Right lobe of liver (tissue), 4 donors: Measurements from ENCODE around the gene NPAS1.

Experiments used
- POLR2A ChIP-seq: fragments of 450-650 bp; IDR thresholded peaks from one replicate; pipeline ENCODE4 v1.6.1; 2017; ENCODE audit warnings: antibody characterized with exemption, mild to moderate bottlenecking
- TF ChIP-seq, protein P1 (sequence below), 4 donors: fragments of 200-600 bp in 3 of 4; fragments of 450-650 bp in 1 of 4; IDR thresholded peaks; one replicate each; pipeline versions ENCODE4 v1.5.1 to v1.8.0; 2016 to 2022; ENCODE audit warnings: antibody characterized with exemption in 4 of 4, mild to moderate bottlenecking in 2 of 4
- donor health status: DM: no; HTN: no; CAD: no.
- donor health status: DM: no; HTN: no; CAD: no.
- donor health status: DM: no; HTN: yes; CAD: no.

DNA sequence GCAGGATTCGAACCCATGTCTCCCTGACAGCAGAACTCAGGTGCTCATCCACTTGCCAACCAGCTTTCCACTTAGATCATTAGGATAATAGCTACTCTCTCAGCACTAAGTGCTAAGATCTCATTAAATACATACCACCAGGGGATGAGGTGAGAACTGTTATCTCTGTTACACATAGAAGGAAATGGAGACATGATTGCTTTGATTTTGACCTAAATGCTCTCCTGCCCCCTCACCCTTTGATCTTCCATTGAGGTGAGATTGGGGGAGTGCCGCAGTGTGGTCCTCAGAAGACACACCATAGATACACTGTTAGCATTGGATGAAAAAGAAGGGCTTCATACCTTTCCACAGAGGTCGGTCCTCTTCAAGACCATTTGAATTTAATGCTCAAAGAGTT lies 38.9 kb upstream of the NPAS1 start:
- no peak for TF ChIP-seq POLR2A
- TF ChIP-seq, protein P1, sequence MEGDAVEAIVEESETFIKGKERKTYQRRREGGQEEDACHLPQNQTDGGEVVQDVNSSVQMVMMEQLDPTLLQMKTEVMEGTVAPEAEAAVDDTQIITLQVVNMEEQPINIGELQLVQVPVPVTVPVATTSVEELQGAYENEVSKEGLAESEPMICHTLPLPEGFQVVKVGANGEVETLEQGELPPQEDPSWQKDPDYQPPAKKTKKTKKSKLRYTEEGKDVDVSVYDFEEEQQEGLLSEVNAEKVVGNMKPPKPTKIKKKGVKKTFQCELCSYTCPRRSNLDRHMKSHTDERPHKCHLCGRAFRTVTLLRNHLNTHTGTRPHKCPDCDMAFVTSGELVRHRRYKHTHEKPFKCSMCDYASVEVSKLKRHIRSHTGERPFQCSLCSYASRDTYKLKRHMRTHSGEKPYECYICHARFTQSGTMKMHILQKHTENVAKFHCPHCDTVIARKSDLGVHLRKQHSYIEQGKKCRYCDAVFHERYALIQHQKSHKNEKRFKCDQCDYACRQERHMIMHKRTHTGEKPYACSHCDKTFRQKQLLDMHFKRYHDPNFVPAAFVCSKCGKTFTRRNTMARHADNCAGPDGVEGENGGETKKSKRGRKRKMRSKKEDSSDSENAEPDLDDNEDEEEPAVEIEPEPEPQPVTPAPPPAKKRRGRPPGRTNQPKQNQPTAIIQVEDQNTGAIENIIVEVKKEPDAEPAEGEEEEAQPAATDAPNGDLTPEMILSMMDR (IDR thresholded peaks at IDR 0.05), result no peak
